Mononuclear cell (primary cell): ENCODE measurements around the gene TMUB1. TPM values are rescaled to one million over a fixed set of nuclear protein-coding genes. Genes with fewer than 3 reads are reported as not detected.
A peak's percentile ranks its signal among the peaks of the same experiment; 100 is the strongest.

ENCODE experiments used
- H3K27me3 ChIP-seq: 2 replicates; pipeline ENCODE4 v1.6.0; 2011; ENCODE audit warnings: low read length, control low read depth; ENCODE audit not compliant: insufficient read depth
- H3K4me1 ChIP-seq: 2 replicates; pipeline ENCODE4 v1.5.1; 2011; ENCODE audit warnings: mild to moderate bottlenecking, low read length, control low read depth; ENCODE audit not compliant: insufficient read depth
- H3K4me3 ChIP-seq: 2 replicates; pipeline ENCODE4 v1.5.1; 2011; ENCODE audit warnings: mild to moderate bottlenecking, low read length, moderate library complexity
- H3K9me3 ChIP-seq: 2 replicates; pipeline ENCODE4 v1.5.1; 2011; ENCODE audit warnings: low read depth, mild to moderate bottlenecking, control low read depth, low read length
- total RNA-seq: library from RNA; depleted of rRNA; stranded (reverse); fragments of >200 nt; gene quantifications from one replicate; pipeline ENCODE4 v1.2.3, GENCODE V29; 2012

The TMUB1 gene
- total RNA-seq, 1 donor: 20.0 TPM

DNA sequence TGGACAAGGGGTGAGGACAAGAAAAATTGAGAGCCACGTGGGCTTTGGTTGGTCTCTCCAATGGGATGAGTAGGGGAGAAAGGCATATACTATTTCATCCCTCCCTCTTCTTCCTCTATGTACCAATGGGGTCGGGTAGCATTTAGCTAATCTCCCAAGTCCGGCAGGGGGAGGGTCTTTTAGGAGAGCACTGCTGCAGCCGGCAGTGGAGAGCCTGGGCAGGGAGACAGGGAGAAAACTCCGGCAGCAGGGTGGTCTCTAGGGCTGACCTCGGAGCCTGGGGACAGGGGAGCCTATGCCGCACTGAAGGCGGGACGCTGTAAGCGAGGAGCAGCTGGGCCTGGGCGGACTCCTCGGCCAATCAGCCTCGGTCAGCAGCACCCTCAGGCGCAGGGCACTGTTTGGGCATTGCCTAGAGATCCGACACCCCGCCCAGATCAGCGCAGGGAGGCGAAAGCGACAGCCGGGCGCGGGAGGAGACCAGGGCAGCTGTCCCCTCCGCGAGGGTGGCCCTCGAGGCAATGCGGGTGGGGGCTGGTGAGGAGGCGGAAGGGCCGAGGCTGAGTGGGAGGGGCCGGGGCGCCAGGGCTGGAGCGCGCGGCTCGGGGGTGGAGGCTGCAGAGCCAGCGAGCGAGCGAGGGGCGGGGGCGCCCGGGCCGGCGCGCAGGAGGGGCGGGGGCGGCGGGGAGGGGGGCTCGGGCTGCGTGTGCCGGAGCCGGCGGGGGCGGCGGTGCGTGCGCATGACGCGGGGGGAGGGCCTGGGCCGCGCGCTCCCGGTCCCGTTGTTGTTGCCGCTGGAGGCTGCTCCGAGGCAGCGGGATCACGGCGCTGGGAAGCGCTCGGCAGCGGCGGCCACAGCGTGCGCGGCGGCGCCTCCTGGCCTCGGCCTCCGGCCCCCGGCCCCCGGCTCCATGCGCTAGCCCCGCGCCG is 2.7 kb upstream of the TMUB1 start, which contains the start of gene AGAP3:
Gene AGAP3, plus strand, starts transcription at position 785 of the 930 bp plus-strand sequence. CDS start 267 bp downstream, outside the sequence.
- peak within 1 kb of the TSS; percentile 55 for H3K4me3 ChIP-seq

DNA sequence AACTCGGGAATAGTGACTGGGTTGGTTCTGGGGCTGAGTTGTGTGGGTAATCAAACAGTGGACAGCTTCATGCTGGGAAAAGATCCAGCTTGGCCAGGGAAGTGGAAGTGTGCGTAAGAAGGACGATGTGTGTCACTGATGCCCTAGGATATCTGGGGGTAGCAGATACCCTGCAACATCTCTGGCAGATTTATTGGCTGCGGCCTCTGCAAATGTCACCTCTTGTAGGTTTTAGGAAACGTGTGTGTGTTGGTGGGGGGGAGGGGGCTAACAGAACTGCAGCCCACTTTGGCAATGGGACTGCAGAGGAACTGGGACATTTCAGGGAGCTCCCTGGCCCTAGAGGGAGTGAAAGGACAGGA is 2.0 kb upstream of the TMUB1 start:
- peaks cover 6% of the 10 kb centered on the region for H3K27me3 ChIP-seq
- H3K4me1 ChIP-seq: peaks cover 73% of the 10 kb centered on the region
- H3K4me3 ChIP-seq: no peak overlapping the region

More for the DNA sequence above, 2.7 kb upstream of the TMUB1 start, which contains the start of gene AGAP3:
- Histone ChIP-seq H3K9me3 (no peaks in the 10 kb centered on the region), H3K27me3 (peaks cover 6% of the 10 kb centered on the region), H3K4me1 (peaks cover 71% of the 10 kb centered on the region)

DNA sequence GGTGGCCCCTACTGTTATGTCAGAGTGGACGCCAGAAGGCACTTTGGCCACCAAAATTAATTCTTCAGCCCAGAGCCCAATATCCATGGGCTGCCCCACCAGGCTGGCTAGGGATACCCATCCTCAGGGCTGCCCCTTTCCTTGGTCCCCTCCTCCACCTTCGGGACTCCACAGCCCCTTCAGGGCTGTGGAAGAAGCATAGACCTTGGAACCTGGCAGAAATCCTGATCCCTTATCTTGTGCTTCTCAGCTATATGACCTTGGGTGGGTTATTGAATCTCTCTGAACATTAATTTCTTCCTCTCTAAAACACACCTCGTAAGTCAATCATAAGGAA is 499 bp upstream of the TMUB1 start:
- Histone ChIP-seq H3K4me3 (peak overlapping the region; percentile 54), H3K4me1 (peaks cover 72% of the 10 kb centered on the region), H3K27me3 (peaks cover 6% of the 10 kb centered on the region), H3K9me3 (no peaks in the 10 kb centered on the region)

More for the DNA sequence above, 2.0 kb upstream of the TMUB1 start:
- no peaks in the 10 kb centered on the region for H3K9me3 ChIP-seq

DNA sequence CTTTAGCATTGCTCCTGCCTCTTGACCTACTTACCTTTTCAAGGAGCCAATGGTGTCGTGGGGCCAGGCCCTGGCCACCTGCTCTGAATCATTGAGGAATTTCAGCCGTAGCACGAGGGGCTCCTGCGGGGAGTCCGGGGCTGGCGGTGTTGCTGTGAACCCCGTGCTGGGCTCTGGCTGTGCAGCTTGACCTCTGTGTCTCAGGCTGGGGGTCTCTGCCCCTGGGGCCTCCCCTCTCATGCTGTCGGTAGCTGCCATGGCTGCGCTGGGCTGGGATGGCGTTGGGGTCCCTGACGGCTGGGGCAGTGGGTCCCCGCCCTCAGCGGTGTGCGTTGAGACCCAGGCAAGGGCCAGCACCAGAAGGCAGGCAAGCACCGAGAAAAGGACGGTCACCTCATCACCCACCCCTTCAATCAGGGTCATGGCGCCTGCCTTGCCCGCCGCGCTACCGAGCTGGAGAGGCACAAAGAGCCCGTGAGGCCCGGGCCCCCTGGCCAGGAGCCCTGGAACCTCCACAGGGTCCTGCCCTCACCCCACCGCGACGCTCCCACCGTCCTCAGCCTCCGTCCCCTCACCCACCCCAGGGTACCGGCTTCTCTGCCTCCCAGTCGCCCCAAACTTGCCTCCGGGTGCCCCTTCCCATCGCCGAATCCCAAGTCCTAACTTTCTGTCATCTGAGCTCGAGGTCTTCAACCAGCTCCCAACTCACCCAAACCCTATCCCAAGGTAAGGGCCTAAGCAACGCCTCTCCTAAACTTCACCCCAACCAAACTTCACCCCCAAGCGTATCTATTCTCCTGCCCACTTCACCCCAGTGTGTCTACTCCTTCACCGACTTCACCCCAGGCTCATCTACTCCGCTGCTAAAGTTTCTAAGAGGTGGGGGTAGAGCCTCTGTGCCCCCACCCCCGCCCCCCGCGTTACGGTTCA is 887 bp downstream of the TMUB1 start:
- peaks cover 63% of the 10 kb centered on the region for H3K4me1 ChIP-seq

DNA sequence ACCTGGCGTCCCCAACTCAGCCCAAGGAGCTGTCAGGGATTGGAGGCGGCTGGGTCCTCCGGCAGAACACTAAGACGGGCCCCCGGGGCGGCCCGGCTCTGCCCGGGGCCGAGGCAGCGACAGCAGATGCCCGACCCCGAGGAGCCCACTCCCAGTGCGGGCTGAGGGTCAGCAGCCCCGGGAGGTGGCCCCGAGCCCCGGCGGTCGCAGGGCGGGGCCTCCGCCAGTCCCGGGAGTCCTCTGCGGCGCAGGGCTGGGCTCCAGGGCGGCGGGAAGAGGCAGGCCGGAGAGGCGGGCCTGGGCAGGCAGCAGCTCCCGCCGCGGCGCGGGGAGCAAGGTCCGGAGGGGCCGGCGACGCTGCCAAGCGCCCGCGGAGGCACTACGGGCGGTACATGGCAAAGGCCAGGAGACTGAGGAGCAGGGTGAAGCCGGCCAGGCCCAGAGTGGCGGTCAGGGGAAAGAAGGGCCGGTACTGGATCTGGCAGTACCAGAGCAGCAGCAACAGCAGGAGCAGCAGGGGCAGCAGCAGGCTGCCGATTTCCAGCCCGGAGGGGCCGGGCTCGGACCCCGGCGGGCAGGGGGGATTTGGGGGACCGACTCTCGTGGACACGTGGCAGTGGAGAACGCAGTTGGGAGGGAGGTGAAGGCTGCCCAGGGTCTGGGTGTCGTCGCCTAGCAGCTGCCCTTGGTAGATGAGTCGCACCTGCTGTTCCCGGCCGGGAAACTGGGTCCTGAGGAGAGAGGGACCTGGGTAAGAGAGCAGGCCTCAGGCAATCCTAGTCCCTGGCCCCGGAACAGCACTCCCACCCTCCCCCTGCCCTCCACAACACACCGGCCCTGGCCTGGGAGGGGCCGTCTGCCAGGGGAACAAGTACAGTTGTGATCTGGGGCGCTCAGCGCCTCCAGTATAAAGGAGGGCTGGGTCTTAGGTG is 1.9 kb downstream of the TMUB1 start:
- Histone ChIP-seq H3K9me3 (no peaks in the 10 kb centered on the region), H3K4me3 (peak overlapping the region; percentile 83), H3K27me3 (peaks cover 6% of the 10 kb centered on the region), H3K4me1 (peaks cover 57% of the 10 kb centered on the region)

More for the DNA sequence above, 887 bp downstream of the TMUB1 start:
- Histone ChIP-seq H3K27me3 (peaks cover 6% of the 10 kb centered on the region), H3K9me3 (no peaks in the 10 kb centered on the region), H3K4me3 (peak overlapping the region; percentile 54)

DNA sequence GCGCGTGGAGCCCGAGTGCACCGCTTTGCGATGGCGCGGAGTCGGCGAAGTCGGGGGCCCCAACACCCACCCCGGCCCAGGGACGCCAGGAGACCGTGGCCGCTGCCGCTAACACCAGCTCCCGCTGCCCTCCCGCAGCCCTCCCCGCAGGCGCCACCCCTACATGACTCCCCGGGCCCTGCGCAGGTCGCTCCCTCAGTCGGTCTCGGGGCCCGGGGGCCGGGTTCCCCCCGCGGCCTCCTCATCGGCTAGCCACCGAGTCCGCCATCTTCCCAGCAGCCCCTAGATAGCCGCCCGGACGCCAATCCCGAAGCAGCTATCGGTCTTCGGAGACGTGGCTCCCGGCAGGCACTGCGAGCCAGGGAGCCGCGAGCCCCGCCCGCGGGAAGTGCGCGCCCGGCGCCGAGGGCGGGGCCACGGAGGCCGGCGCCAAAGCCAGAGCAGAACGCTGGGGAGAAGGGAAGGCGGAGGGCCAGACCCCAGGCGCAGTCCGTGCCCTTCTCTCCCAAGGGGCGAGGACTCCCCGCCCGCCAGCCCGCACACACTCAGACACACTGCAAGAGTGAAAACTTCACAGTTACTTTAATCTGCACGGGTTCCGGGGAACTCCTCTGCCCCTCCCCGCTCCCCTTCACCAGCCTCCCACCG is 2.6 kb downstream of the TMUB1 start, which contains the start of gene FASTK:
Gene FASTK, minus strand, starts transcription at position 288 of the 648 bp plus-strand sequence. Its CDS starts 43 bp downstream, at position 245.
- peaks cover 53% of the 10 kb centered on the region for H3K4me1 ChIP-seq
- peaks cover 6% of the 10 kb centered on the region for H3K27me3 ChIP-seq
- H3K4me3 ChIP-seq: peak within 1 kb of the TSS; percentile 83
- H3K9me3 ChIP-seq: no peaks in the 10 kb centered on the region

DNA sequence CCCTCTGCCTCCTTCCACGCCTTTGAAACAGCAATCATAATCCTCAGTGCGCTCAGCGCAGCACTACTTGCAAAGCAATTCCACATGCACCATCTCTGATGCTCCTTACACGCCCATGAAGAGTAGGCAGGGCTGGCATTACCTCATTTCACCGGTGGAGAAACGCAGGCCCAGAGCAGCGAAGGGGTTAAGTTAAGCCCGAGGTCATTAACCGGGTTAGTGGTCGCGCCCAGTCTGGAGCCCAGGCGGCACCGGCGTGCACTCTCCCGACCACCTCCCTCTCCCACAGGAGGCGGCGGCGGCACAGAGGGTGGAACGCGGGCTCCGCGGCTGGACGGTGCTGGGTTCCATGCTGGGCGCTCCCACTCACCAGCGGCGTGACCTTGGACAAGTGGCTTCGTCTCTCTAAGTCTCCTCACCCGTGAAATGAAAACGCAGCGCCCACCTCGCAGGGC is 3.2 kb downstream of the TMUB1 start:
- H3K4me1 ChIP-seq: peaks cover 48% of the 10 kb centered on the region
- H3K4me3 ChIP-seq: peak overlapping the region; percentile 83
- no peaks in the 10 kb centered on the region for H3K9me3 ChIP-seq
- peaks cover under 1% of the 10 kb centered on the region for H3K27me3 ChIP-seq

DNA sequence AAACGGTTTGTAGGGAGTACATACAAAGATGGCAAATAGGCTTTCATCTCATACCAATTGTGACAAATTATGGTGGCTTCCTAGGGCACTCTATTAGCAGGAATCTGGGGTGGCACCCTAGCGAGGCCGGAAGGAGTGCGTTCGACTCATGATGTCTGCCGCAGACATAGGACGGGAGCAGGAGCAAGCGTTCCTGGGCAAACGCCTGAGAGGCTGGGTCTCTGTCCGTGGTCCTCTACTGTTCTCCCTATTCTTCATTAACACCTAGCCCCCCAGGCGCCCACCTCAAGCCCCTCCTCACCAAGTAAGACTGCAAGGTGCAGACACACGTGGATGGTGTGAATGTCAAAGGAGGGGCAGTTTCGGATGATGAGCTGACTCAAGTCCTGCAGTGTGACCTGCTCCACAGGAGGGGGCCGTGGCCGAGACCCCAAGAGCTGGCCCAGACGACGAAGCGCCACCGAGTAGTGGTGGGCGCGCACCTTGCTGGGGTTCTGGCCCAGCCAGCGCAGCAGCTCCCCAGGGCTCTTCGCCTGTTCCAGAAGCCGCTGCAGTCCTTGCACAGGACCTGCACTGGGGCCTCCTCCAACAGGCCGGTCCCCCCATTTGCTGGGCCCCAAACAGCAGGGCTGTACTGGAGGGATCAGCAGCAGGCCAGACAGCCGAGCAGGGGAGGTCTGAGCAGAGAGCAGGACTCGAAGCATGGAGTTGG is 3.9 kb downstream of the TMUB1 start:
- Histone ChIP-seq H3K4me1 (peaks cover 48% of the 10 kb centered on the region), H3K27me3 (no peaks in the 10 kb centered on the region), H3K9me3 (no peaks in the 10 kb centered on the region), H3K4me3 (no peak overlapping the region)

DNA sequence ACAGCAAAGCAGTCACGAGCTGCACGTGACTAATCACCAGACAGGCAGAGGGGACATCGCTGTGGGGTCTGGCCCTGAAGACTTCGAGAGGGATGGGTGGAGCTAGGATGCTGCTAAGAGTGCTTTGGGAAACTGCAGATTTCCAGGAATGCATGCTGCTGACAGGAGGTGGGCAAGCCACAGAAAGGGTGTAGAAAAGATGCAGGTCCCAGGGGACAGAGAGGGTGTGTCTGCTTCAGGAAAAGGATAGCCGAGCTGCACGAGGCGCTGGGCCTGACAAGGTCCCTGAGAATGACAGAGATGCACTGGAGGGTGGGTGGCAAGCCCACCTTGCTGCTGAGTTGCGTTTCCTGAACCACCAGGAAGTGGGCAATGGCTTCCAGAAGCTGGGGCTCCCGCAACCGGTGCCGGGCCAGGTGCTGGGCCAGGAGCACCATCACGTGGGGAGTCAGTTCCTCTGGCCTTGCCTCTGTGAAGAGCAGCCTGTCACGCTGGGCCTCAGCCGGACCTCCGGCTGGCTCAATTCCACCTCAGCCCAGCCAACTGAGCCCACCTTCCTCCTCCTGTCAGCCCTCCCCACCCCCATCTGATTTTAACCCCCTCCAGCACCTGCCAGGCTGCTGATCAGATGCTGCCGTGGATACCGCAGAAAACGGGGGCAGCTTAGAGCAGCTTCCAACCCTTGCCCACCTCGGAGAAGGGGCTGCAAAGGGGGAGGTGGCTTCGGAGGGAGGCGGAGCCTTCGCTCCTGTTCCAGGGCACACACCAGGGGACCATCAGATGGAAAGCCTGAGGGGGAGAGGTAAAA is 4.9 kb downstream of the TMUB1 start:
- Histone ChIP-seq H3K9me3 (no peaks in the 10 kb centered on the region), H3K4me1 (peaks cover 41% of the 10 kb centered on the region), H3K27me3 (no peaks in the 10 kb centered on the region), H3K4me3 (no peak overlapping the region)

DNA sequence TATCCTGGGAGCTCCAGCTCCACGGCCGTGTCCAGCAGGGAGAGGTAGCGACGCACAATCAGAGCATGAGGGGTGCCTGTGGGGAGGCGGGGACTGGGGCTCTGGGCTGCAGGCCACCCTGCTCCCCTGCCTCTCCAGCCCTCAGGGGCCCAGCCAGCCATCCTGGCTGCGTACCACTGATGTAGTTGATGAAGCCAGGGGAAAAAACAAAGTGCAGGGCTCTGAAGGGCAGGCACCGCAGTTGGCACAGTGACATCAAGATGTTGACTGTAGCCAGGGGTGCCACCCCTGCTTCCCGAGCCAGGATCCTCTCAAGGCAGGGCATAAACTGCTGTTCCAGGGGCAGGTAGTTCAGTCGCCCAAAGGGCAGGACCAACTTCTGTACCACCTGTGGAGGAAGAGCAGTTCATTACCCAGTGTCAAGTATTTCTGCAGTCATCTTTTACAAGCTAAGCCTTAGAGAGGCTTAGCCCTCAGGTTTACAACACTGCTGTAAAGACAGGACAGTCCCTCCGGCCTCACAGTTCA is 5.5 kb downstream of the TMUB1 start:
- H3K9me3 ChIP-seq: no peaks in the 10 kb centered on the region
- H3K4me1 ChIP-seq: peaks cover 39% of the 10 kb centered on the region
- H3K27me3 ChIP-seq: no peaks in the 10 kb centered on the region
- H3K4me3 ChIP-seq: no peak overlapping the region

DNA sequence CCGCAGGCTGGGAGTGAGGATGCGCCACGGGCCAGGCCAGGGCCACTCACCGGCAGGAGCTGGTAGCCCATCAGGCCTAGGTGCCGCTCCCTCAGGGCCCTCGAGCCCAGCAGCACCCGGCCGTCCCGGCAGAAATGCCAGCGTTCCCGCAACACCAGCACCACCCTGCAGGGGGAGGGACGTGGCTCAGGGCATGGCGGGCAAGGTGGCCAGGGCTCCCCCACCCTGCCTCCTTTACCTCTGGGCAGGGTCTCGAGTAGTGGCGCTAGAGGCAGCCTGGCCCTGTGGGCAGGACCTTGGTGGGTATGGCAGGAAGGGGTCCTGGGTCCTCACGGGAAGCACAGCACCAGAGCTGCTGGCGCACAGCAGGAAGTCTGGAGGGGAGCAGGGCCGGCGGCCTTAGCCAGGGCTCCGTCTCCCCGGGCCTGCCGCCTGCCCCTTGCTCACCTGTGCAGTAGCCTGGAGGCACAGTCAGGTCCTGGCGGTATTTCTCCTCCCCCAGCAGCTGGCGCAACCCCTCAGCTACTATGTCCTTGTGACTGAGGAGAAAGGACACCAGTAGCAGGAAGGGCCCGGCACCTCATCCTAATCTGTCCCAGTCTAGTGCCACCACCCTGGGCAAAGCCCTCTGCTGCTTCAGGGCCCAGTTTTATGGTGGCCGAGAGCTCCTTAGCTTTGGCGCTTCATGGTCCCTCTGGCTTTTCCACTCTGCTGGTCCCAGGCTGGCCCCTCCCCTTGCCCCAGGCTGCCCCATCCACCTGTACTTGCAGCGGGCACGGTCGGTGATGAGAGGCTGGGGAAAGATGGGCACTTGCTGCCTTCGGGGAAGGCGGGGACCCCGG is 6.2 kb downstream of the TMUB1 start:
- Histone ChIP-seq H3K27me3 (no peaks in the 10 kb centered on the region), H3K4me3 (no peak overlapping the region), H3K4me1 (peaks cover 33% of the 10 kb centered on the region), H3K9me3 (no peaks in the 10 kb centered on the region)

DNA sequence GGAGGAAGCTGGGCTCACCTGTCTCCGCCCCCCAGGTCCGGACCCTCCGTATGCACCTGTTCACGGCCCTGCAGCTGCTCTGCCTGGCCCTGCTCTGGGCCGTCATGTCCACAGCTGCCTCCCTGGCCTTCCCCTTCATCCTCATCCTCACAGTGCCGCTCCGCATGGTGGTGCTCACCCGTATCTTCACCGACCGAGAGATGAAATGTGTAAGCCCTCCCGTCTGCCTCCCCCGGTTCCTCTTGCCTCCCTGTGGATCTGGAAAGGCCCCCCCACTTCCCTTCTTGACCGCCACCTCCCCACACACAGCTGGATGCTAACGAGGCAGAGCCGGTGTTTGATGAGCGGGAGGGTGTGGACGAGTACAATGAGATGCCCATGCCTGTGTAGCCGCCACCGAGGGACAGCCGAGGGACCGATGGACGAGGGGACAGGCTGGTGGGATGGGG is 7.3 kb downstream of the TMUB1 start:
- no peak overlapping the region for H3K4me3 ChIP-seq
- peaks cover 22% of the 10 kb centered on the region for H3K4me1 ChIP-seq
- no peaks in the 10 kb centered on the region for H3K27me3 ChIP-seq
- no peaks in the 10 kb centered on the region for H3K9me3 ChIP-seq
